ENCODE results near the gene MCTP1. TPM values are rescaled to one million over a fixed set of nuclear protein-coding genes. Genes with fewer than 3 reads are reported as not detected.
A peak's percentile ranks its signal among the peaks of the same experiment; 100 is the strongest.

MCTP1 gene
- total and polyA plus RNA-seq, 2 experiments from 2014 or later, result 0.23 TPM; not detected in 1

- Histone ChIP-seq H3K9me3 (ENCODE audit: low read depth) (no peaks in the 10 kb centered on the region), H2AFZ (no peak overlapping the region), H3K9ac (no peak overlapping the region), H3K4me3 (no peak overlapping the region), H3K27me3 (replicated peaks; ENCODE audit: insufficient read depth) (no peaks in the 10 kb centered on the region), H3K4me2 (ENCODE audit: unreplicated experiment) (no peak overlapping the region), H3K36me3 (ENCODE audit: low read depth) (no peaks in the 10 kb centered on the region), H3F3A (ENCODE audit: insufficient read depth) (no peaks in the 10 kb centered on the region), H3K79me2 (ENCODE audit: insufficient read depth) (no peaks in the 10 kb centered on the region), H3K9me2 (ENCODE audit: insufficient read depth) (no peaks in the 10 kb centered on the region), H3K27ac (no peak overlapping the region), H3K4me1 (ENCODE audit: insufficient read depth) (no peaks in the 10 kb centered on the region), H4K20me1 (ENCODE audit: insufficient read depth) (no peaks in the 10 kb centered on the region)
- 39 to 55% methylated on average over 3 of the region's 3 CpGs for WGBS, 2 experiments (ENCODE audit: low coverage in 1 of 2, low lambda C conversion rate in 2 of 2, missing lambda C conversion rate in 2 of 2)
- no peak for TF ChIP-seq EZH2 (IDR thresholded peaks at IDR 0.05; ENCODE audit: insufficient read depth, poor library complexity, severe bottlenecking)
- TF ChIP-seq EZH2phosphoT487 (IDR thresholded peaks at IDR 0.05; ENCODE audit: insufficient read depth, low read depth), result no peak
- peak; percentile 3 for DNase-seq
- in situ Hi-C loops (cut with MboI), result no loop called here
Measured at GRCh38 chr5:94888674-94889073, 396.2 kb downstream of the MCTP1 start.

GRCh38 chr5:94885931-94886330 is 399.0 kb downstream of the MCTP1 start:
- Histone ChIP-seq H3K4me2 (ENCODE audit: unreplicated experiment) (no peak overlapping the region), H3F3A (ENCODE audit: insufficient read depth) (no peaks in the 10 kb centered on the region), H3K9me3 (ENCODE audit: low read depth) (no peaks in the 10 kb centered on the region), H3K9me2 (ENCODE audit: insufficient read depth) (no peaks in the 10 kb centered on the region), H3K4me3 (no peak overlapping the region), H3K36me3 (ENCODE audit: low read depth) (no peaks in the 10 kb centered on the region), H4K20me1 (ENCODE audit: insufficient read depth) (no peaks in the 10 kb centered on the region), H3K4me1 (ENCODE audit: insufficient read depth) (no peaks in the 10 kb centered on the region), H3K9ac (no peak overlapping the region), H3K79me2 (ENCODE audit: insufficient read depth) (no peaks in the 10 kb centered on the region), H2AFZ (no peak overlapping the region), H3K27me3 (replicated peaks; ENCODE audit: insufficient read depth) (0 out of 2 replicates have a peak, but pooled peaks cover 5% of the 10 kb centered on the region), H3K27ac (no peak overlapping the region)
- WGBS, 2 experiments (ENCODE audit: low coverage in 1 of 2, low lambda C conversion rate in 2 of 2, missing lambda C conversion rate in 2 of 2), result 48 to 57% methylated on average over 2 of the region's 2 CpGs
- DNase-seq, result no peak
- in situ Hi-C loops (cut with MboI), result no loop called here
- TF ChIP-seq EZH2phosphoT487 (IDR thresholded peaks at IDR 0.05; ENCODE audit: insufficient read depth, low read depth) (no peak), EZH2 (IDR thresholded peaks at IDR 0.05; ENCODE audit: insufficient read depth, poor library complexity, severe bottlenecking) (no peak)

GRCh38 chr5:94884311-94884710 is 400.6 kb downstream of the MCTP1 start:
- no peak overlapping the region for H3K9ac ChIP-seq
- no peaks in the 10 kb centered on the region for H3K9me2 ChIP-seq (ENCODE audit: insufficient read depth)
- no peaks in the 10 kb centered on the region for H3K4me1 ChIP-seq (ENCODE audit: insufficient read depth)
- no peak overlapping the region for H2AFZ ChIP-seq
- no peaks in the 10 kb centered on the region for H3K79me2 ChIP-seq (ENCODE audit: insufficient read depth)
- in situ Hi-C loops (cut with MboI), result no loop called here
- 43 to 47% methylated on average over 8 to 9 of the region's 9 CpGs for WGBS, 2 experiments (ENCODE audit: low coverage in 1 of 2, low lambda C conversion rate in 2 of 2, missing lambda C conversion rate in 2 of 2)
- no peak overlapping the region for H3K4me2 ChIP-seq (ENCODE audit: unreplicated experiment)
- 0 out of 2 replicates have a peak, but pooled peaks cover 5% of the 10 kb centered on the region for H3K27me3 ChIP-seq (replicated peaks; ENCODE audit: insufficient read depth)
- no peak overlapping the region for H3K27ac ChIP-seq
- H4K20me1 ChIP-seq (ENCODE audit: insufficient read depth), result no peaks in the 10 kb centered on the region
- no peak for DNase-seq
- no peak overlapping the region for H3K4me3 ChIP-seq
- H3K9me3 ChIP-seq (ENCODE audit: low read depth), result no peaks in the 10 kb centered on the region
- H3K36me3 ChIP-seq (ENCODE audit: low read depth), result no peaks in the 10 kb centered on the region
- no peaks in the 10 kb centered on the region for H3F3A ChIP-seq (ENCODE audit: insufficient read depth)
- no peak for TF ChIP-seq EZH2phosphoT487 (IDR thresholded peaks at IDR 0.05; ENCODE audit: insufficient read depth, low read depth)
- TF ChIP-seq EZH2 (IDR thresholded peaks at IDR 0.05; ENCODE audit: insufficient read depth, poor library complexity, severe bottlenecking), result no peak

- Histone ChIP-seq H3K9me2 (ENCODE audit: insufficient read depth) (no peaks in the 10 kb centered on the region), H3F3A (ENCODE audit: insufficient read depth) (no peaks in the 10 kb centered on the region), H2AFZ (no peak overlapping the region), H3K9ac (no peak overlapping the region), H3K27me3 (replicated peaks; ENCODE audit: insufficient read depth) (peaks cover 17% of the 10 kb centered on the region), H3K4me2 (ENCODE audit: unreplicated experiment) (no peak overlapping the region), H3K36me3 (ENCODE audit: low read depth) (no peaks in the 10 kb centered on the region), H3K27ac (no peak overlapping the region), H3K79me2 (ENCODE audit: insufficient read depth) (no peaks in the 10 kb centered on the region), H3K4me1 (ENCODE audit: insufficient read depth) (no peaks in the 10 kb centered on the region), H3K4me3 (no peak overlapping the region), H3K9me3 (ENCODE audit: low read depth) (no peaks in the 10 kb centered on the region), H4K20me1 (ENCODE audit: insufficient read depth) (no peaks in the 10 kb centered on the region)
- in situ Hi-C loops (cut with MboI), result no loop called here
- TF ChIP-seq EZH2 (IDR thresholded peaks at IDR 0.05; ENCODE audit: insufficient read depth, poor library complexity, severe bottlenecking) (no peak), EZH2phosphoT487 (IDR thresholded peaks at IDR 0.05; ENCODE audit: insufficient read depth, low read depth) (no peak)
- no peak for DNase-seq
- WGBS, 2 experiments (ENCODE audit: low coverage in 1 of 2, low lambda C conversion rate in 2 of 2, missing lambda C conversion rate in 2 of 2), result 57 to 66% methylated on average over 4 of the region's 4 CpGs
Measured at GRCh38 chr5:94872526-94872925, 412.4 kb downstream of the MCTP1 start.

Measured in GM23248 (cell line).